Panc1 (cell line): ENCODE results near the gene KIDINS220.

ENCODE experiments used
- CTCF ChIP-seq: fragments of 450-650 bp; IDR thresholded peaks from 2 replicates; pipeline ENCODE4 v1.5.1; 2017; ENCODE audit warnings: mild to moderate bottlenecking
- REST ChIP-seq, 2 experiments: IDR thresholded peaks; 2 replicates each; pipeline ENCODE4 v1.6.1; 2011 to 2012; ENCODE audit warnings: low read depth in 2 of 2, control low read depth in 1 of 2, low read length in 1 of 2, mild to moderate bottlenecking in 1 of 2, moderate library complexity in 1 of 2; ENCODE audit not compliant: insufficient read depth in 1 of 2

GRCh38 chr2:8802741-8803140 is 34.7 kb downstream of the KIDINS220 start:
- TF ChIP-seq CTCF (no peak), REST (IDR thresholded peaks at IDR 0.05; ENCODE audit: insufficient read depth in 1 of 2, low read depth in 2 of 2, low read length in 1 of 2) (no peak)
